COLO829 (cell line): ENCODE data around the gene OPN5.

Source experiments
- DNase-seq: peaks from one replicate; pipeline ENCODE4 v3.0.0; 2012; ENCODE audit warnings: low spot score

The OPN5 gene

DNA sequence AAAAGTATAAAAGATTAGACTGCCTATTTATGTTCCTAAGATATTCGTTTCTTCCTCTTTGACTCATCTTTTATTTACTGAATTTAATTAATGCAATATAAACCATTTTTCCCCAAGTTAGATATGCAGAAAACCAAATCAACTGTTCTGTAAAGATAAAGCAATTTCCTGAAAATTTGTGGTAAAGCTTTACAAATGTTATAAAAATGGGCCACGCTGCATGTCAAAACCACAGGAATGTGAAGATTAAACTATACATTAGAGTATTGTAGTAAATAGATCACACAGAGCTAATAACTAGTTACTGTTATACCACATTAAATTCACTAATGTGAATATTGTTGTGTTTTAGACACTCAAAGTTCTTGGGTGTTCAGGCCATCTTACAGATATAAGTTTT lies 83.4 kb downstream of the OPN5 start:
- DNase-seq: no peak

DNA sequence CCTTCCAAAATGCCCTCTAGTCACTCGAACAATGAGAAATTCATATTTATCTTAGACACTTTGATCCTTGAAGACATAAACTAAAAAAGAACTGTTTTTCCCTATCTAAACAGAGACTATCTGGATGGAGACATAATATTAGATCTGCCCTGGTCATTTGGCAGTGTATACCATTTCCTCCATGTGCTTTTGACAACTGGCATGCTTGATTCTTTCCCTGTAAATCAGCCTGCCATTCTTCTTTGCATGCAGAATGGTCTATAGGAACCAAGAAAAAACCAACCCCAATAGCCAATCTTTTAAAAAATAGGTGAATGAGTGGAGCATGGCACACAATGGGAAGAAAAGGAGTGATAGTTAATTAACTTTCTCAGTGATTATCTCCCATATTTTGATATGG lies 93.8 kb downstream of the OPN5 start:
- DNase-seq: no peak
